H7 (cell line): ENCODE results near the gene SLC41A1. TPM values are rescaled to one million over a fixed set of nuclear protein-coding genes. Genes with fewer than 3 reads are reported as not detected.

Source experiments
- DNase-seq: peaks from one replicate; pipeline ENCODE4 v3.0.0; 2012
- H3K27me3 ChIP-seq: 2 replicates; pipeline ENCODE4 v1.6.0; 2011; ENCODE audit warnings: mild to moderate bottlenecking, low read length; ENCODE audit not compliant: control insufficient read depth, insufficient read depth
- H3K36me3 ChIP-seq: replicated peaks from 2 replicates; pipeline ENCODE4 v1.5.1; 2011; ENCODE audit warnings: low read length; ENCODE audit not compliant: control insufficient read depth, insufficient read depth
- H3K4me3 ChIP-seq: 2 replicates; pipeline ENCODE4 v1.5.1; 2011; ENCODE audit warnings: low read depth, mild to moderate bottlenecking, control low read depth, low read length, moderate library complexity; ENCODE audit not compliant: insufficient read depth
- total RNA-seq: library from RNA; depleted of rRNA; stranded (reverse); fragments of >200 nt; shearing (Covaris generic); gene quantifications from 2 replicates; pipeline ENCODE4 v1.2.3, GENCODE V29; 2014

Gene SLC41A1
- total RNA-seq, 1 experiment from 2014 or later, result 23.3 TPM

GRCh38 chr1:205766038-205766437, 47.0 kb downstream of the SLC41A1 start:
- no peak overlapping the region for H3K4me3 ChIP-seq
- no peaks in the 10 kb centered on the region for H3K36me3 ChIP-seq
- DNase-seq, result no peak
- H3K27me3 ChIP-seq, result no peaks in the 10 kb centered on the region

GRCh38 chr1:205764578-205764977, 48.4 kb downstream of the SLC41A1 start:
- H3K4me3 ChIP-seq, result no peak overlapping the region
- no peak for DNase-seq
- H3K36me3 ChIP-seq, result no peaks in the 10 kb centered on the region
- no peaks in the 10 kb centered on the region for H3K27me3 ChIP-seq

- H3K4me3 ChIP-seq, result no peak overlapping the region
- no peaks in the 10 kb centered on the region for H3K36me3 ChIP-seq
- H3K27me3 ChIP-seq, result no peaks in the 10 kb centered on the region
- DNase-seq, result no peak
Measured at GRCh38 chr1:205763980-205764379, 49.0 kb downstream of the SLC41A1 start.

- H3K4me3 ChIP-seq, result no peak overlapping the region
- no peak for DNase-seq
- H3K36me3 ChIP-seq, result no peaks in the 10 kb centered on the region
- H3K27me3 ChIP-seq, result no peaks in the 10 kb centered on the region
Measured at GRCh38 chr1:205760606-205761005, 52.4 kb downstream of the SLC41A1 start.

GRCh38 chr1:205756552-205756951, 56.4 kb downstream of the SLC41A1 start:
- Histone ChIP-seq H3K27me3 (no peaks in the 10 kb centered on the region), H3K4me3 (no peak overlapping the region), H3K36me3 (no peaks in the 10 kb centered on the region)
- no peak for DNase-seq

- Histone ChIP-seq H3K4me3 (no peak overlapping the region), H3K27me3 (no peaks in the 10 kb centered on the region), H3K36me3 (no peaks in the 10 kb centered on the region)
- no peak for DNase-seq
Measured at GRCh38 chr1:205754857-205755256, 58.1 kb downstream of the SLC41A1 start.

- H3K27me3 ChIP-seq, result no peaks in the 10 kb centered on the region
- DNase-seq, result no peak
- no peaks in the 10 kb centered on the region for H3K36me3 ChIP-seq
- no peak overlapping the region for H3K4me3 ChIP-seq
Measured at GRCh38 chr1:205751036-205751651, 61.9 kb downstream of the SLC41A1 start.

- Histone ChIP-seq H3K36me3 (no peaks in the 10 kb centered on the region), H3K27me3 (no peaks in the 10 kb centered on the region), H3K4me3 (peak within 1 kb of the TSS; percentile 95)
- DNase-seq, result peak; percentile 83
Measured at GRCh38 chr1:205750138-205751035, 62.6 kb downstream of the SLC41A1 start, which contains the start of gene NUCKS1. Gene NUCKS1, minus strand, starts transcription at chr1:205750182. Its CDS starts 209 bp downstream, at chr1:205749973.

- DNase-seq, result peak; percentile 99
- Histone ChIP-seq H3K36me3 (no peaks in the 10 kb centered on the region), H3K27me3 (no peaks in the 10 kb centered on the region), H3K4me3 (peak overlapping the region; percentile 95)
Measured at GRCh38 chr1:205749234-205750137, 63.5 kb downstream of the SLC41A1 start.

GRCh38 chr1:205748403-205749233, 64.4 kb downstream of the SLC41A1 start:
- peak overlapping the region; percentile 95 for H3K4me3 ChIP-seq
- no peaks in the 10 kb centered on the region for H3K27me3 ChIP-seq
- DNase-seq, result no peak
- no peaks in the 10 kb centered on the region for H3K36me3 ChIP-seq

GRCh38 chr1:205746757-205747412, 66.1 kb downstream of the SLC41A1 start:
- no peak for DNase-seq
- Histone ChIP-seq H3K4me3 (no peak overlapping the region), H3K36me3 (no peaks in the 10 kb centered on the region)

GRCh38 chr1:205744403-205744802, 68.6 kb downstream of the SLC41A1 start:
- Histone ChIP-seq H3K27me3 (no peaks in the 10 kb centered on the region), H3K36me3 (no peaks in the 10 kb centered on the region; the same call in 1 of the 2 replicates), H3K4me3 (no peak overlapping the region)
- no peak for DNase-seq

More at GRCh38 chr1:205746757-205747412, 66.1 kb downstream of the SLC41A1 start:
- no peaks in the 10 kb centered on the region for H3K27me3 ChIP-seq

- Histone ChIP-seq H3K4me3 (no peak overlapping the region), H3K27me3 (no peaks in the 10 kb centered on the region), H3K36me3 (no peaks in the 10 kb centered on the region; the same call in 1 of the 2 replicates)
- DNase-seq, result no peak
Measured at GRCh38 chr1:205743977-205744376, 69.0 kb downstream of the SLC41A1 start.
